AG10803 (cell line): ENCODE data around the gene KPNA5.

Source experiments
- DNase-seq: peaks from one replicate; pipeline ENCODE4 v3.0.0; 2010; ENCODE audit warnings: low read depth
- H3K4me3 ChIP-seq: 2 replicates; pipeline ENCODE4 v1.5.1; 2011; ENCODE audit warnings: mild to moderate bottlenecking, low read length, control low read depth
- CTCF ChIP-seq: conservative IDR thresholded peaks from 2 replicates; pipeline ENCODE4 v1.5.1; 2011; ENCODE audit warnings: mild to moderate bottlenecking, low read length, control low read depth, inconsistent platforms

Gene KPNA5

GRCh38 chr6:116745176-116745575 lies 64.2 kb downstream of the KPNA5 start:
- DNase-seq: no peak

DNA sequence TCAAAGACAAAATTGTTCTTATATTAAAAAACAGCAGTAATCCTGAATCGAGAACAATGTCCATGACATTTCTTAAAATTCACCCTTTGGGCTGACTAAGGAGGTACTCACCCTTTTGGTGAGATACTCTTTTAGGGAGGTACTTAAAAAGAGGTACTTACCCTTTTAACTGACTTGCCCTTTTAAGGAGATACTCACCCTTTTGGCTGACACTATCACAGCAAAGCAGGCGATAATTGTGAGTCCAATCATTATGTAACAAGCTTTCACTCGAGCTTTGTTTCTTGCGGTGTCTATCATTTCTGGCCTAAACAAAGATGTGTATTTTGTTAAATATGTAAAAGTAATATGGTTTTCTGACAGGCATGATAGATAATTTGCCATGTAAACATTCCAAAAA lies 80.8 kb downstream of the KPNA5 start:
- no peak overlapping the region for H3K4me3 ChIP-seq
- TF ChIP-seq CTCF: no peak
- DNase-seq: no peak

More at GRCh38 chr6:116745176-116745575, 64.2 kb downstream of the KPNA5 start:
- TF ChIP-seq CTCF: no peak
- no peak overlapping the region for H3K4me3 ChIP-seq

- H3K4me3 ChIP-seq: no peak overlapping the region
- no peak for DNase-seq
- no peak for TF ChIP-seq CTCF
Observed at GRCh38 chr6:116762235-116762634, 81.2 kb downstream of the KPNA5 start.

DNA sequence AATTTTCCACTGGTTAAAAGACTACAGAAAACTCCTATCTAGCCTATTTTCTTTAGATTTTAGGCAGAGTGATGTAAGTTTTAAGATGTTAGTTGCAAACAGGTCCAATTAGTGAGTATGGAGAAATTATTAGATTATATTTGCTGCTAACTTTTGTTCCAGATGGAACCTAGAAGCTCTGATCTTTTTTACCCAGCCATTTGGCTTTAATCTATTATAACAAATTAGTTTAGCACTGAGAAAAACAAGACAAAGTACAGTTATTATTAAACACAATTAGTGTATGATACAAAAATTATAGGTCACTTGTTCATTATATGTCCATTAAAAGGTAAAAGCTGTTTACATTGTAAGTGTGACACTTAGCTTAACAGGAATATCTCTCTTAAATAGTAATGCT lies 82.0 kb downstream of the KPNA5 start:
- DNase-seq: no peak
- no peak for TF ChIP-seq CTCF
- no peak overlapping the region for H3K4me3 ChIP-seq

DNA sequence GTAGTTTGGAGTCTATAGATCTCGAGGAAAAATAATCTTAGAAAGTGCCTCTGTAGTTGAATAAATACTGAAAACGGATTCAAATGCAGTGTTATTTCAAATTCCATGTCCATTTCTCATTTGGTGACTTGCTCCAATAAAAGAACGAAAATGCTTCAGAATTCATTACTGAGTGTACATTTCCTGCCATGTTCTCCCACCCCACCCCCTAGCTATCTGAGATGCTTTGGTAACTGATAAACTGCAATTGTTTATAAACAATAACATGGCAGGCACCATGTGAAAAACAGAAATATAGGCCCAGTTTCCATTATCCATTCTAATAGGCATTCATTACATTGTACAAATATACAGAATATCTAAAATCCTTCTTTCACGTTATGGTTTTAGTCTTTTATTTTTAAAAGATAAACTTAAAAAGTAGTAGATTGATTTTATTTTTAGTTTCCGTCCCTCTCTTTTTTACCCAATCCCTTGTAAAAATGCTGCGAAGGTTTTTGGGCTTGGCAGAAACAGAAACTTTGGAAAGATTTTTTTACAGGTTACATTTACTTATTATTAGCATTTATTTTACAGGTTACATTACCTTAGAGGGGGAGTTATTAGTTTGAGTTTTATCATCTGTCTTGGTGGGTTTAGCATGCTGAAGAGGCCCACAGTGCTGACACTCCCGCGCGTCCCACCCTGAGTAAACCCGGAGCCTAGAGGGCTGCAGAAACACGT lies 83.1 kb downstream of the KPNA5 start:
- no peak for DNase-seq
- no peak for TF ChIP-seq CTCF
- no peak overlapping the region for H3K4me3 ChIP-seq

DNA sequence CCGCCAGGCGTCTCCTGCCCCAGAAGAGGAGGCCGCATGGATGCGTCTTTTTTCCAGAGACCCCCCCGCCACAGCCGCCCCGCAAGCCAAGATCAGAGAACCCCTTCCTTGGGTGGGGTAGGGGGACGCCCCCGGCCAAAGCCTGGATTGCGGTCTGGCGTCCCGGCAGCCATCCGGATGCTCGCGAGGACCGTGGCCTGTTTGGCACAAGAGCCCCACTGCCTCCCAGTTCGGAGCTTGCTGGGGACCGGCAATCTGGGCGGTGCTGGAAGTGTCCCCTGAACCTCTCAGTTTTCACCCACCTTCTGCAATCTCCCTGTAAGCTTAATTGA lies 83.6 kb downstream of the KPNA5 start:
- TF ChIP-seq CTCF: no peak
- DNase-seq: no peak
- peak overlapping the region; percentile 50 for H3K4me3 ChIP-seq

DNA sequence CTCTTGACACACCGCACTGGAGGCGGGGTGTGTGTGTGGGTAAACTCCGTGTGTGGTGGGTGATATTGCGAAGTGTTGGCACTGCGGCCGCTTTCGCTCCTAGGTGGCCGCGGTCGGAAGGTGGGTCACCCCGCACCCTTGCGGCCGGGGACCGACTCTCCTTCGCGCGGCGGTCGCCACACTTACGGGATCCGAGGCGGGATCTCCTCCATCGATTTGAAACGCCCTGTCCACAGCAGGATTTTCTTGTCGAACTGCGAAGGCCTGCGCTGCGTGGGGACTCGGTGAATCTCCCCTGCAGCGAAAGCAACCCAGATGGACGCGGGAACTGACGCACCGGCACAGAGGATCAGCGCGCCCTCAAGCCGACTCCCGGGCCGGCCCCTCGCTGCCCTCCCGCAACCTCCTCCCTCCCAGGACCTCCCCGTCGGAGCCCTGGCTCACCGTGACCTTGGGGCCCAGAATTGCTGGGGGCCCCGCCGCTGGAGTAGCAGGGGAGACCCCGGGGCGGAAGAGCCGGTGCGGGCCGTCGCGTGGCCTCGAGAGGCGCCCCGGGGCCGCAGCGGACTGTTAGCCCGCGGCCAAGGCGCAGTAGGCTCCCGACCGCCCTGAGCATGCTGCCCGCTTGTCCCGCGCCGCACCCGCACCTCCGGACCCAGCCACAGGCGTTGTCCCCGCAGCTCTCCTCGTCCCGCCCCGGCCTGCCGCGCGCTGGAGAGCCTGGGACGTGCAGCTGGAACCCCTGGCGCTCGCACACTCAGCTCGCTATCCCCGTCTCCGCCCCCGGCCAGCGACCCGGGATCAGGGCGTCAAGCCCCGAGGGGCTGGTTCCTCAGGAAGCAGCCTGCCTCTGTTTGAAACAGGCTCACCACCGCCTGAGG lies 84.2 kb downstream of the KPNA5 start, which contains the start of gene FAM162B:
Gene FAM162B, minus strand, starts transcription at position 759 of the 881 bp plus-strand sequence. Its CDS starts 143 bp downstream, at position 616.
- H3K4me3 ChIP-seq: peak within 1 kb of the TSS; percentile 50
- peak; percentile 5 for DNase-seq
- no peak for TF ChIP-seq CTCF
